ENCODE measurements around the gene NAV2.
A peak's percentile ranks its signal among the peaks of the same experiment; 100 is the strongest.

Gene NAV2

GRCh38 chr11:20155683-20156279 lies 443.1 kb downstream of the NAV2 start:
- DNase-seq (ENCODE audit: low read depth), result no peak
- H3K4me3 ChIP-seq (ENCODE audit: low read depth, low read length), result no peak overlapping the region
- in situ Hi-C loops (cut with HindIII; ENCODE audit: low sequenced_read_pairs), result no loop called here
- TF ChIP-seq CTCF (IDR thresholded peaks at IDR 0.05; ENCODE audit: low read depth, low read length, missing control alignments), result no peak

- TF ChIP-seq CTCF (IDR thresholded peaks at IDR 0.05; ENCODE audit: low read depth, low read length, missing control alignments), result no peak
- in situ Hi-C loops (cut with HindIII; ENCODE audit: low sequenced_read_pairs), result no loop called here
- DNase-seq (ENCODE audit: low read depth), result no peak
Observed at GRCh38 chr11:20156280-20156875, 443.7 kb downstream of the NAV2 start.

GRCh38 chr11:20156876-20157613 lies 444.4 kb downstream of the NAV2 start:
- in situ Hi-C loops (cut with HindIII; ENCODE audit: low sequenced_read_pairs), result no loop called here
- no peak for TF ChIP-seq CTCF (IDR thresholded peaks at IDR 0.05; ENCODE audit: low read depth, low read length, missing control alignments)
- no peak overlapping the region for H3K4me3 ChIP-seq (ENCODE audit: low read depth, low read length)
- DNase-seq (ENCODE audit: low read depth), result no peak

More at GRCh38 chr11:20156280-20156875, 443.7 kb downstream of the NAV2 start:
- no peak overlapping the region for H3K4me3 ChIP-seq (ENCODE audit: low read depth, low read length)

GRCh38 chr11:20157728-20158127 lies 445.1 kb downstream of the NAV2 start:
- in situ Hi-C loops (cut with HindIII; ENCODE audit: low sequenced_read_pairs), result no loop called here
- H3K4me3 ChIP-seq (ENCODE audit: low read depth, low read length), result no peak overlapping the region
- no peak for TF ChIP-seq CTCF (IDR thresholded peaks at IDR 0.05; ENCODE audit: low read depth, low read length, missing control alignments)
- no peak for DNase-seq (ENCODE audit: low read depth)

- TF ChIP-seq CTCF (IDR thresholded peaks at IDR 0.05; ENCODE audit: low read depth, low read length, missing control alignments), result no peak
- in situ Hi-C loops (cut with HindIII; ENCODE audit: low sequenced_read_pairs), result no loop called here
- H3K4me3 ChIP-seq (ENCODE audit: low read depth, low read length), result no peak overlapping the region
- peak; percentile 57 for DNase-seq (ENCODE audit: low read depth)
Observed at GRCh38 chr11:20158597-20159257, 446.1 kb downstream of the NAV2 start.

All from astrocyte of the cerebellum (primary cell).